Suprapubic skin (tissue), 4 donors: Measurements from ENCODE around the gene CGRRF1. TPM values are rescaled to one million over a fixed set of nuclear protein-coding genes. Genes with fewer than 3 reads are reported as not detected.

Experiments
- DNase-seq, 2 donors: peaks; one replicate each; pipeline ENCODE4 v3.0.0-alpha.2; 2019; ENCODE audit warnings: low spot score in 2 of 2
- H3K27ac ChIP-seq: fragments of 200-600 bp; sonication (generic); one replicate; pipeline ENCODE4 v1.5.1; 2019
- H3K27me3 ChIP-seq: fragments of 200-600 bp; sonication (generic); one replicate; pipeline ENCODE4 v1.5.1; 2019
- H3K36me3 ChIP-seq: fragments of 200-600 bp; sonication (generic); one replicate; pipeline ENCODE4 v1.5.1; 2019
- H3K4me1 ChIP-seq: fragments of 200-600 bp; sonication (generic); one replicate; pipeline ENCODE4 v1.5.1; 2019
- H3K4me3 ChIP-seq: fragments of 200-600 bp; sonication (generic); one replicate; pipeline ENCODE4 v1.5.1; 2019; ENCODE audit warnings: mild to moderate bottlenecking
- H3K9me3 ChIP-seq: fragments of 200-600 bp; sonication (generic); one replicate; pipeline ENCODE4 v1.5.1; 2019
- EP300 ChIP-seq: sonication (generic); formaldehyde crosslinking; IDR thresholded peaks from one replicate; pipeline ENCODE4 v1.6.1; 2017; ENCODE audit warnings: antibody characterized with exemption
- POLR2A ChIP-seq, 2 donors: fragments of 450-650 bp; IDR thresholded peaks; one replicate each; pipeline ENCODE4 v1.6.1; 2017; ENCODE audit warnings: antibody characterized with exemption in 2 of 2, mild to moderate bottlenecking in 2 of 2, moderate library complexity in 2 of 2
- POLR2AphosphoS5 ChIP-seq, 3 donors: sonication (generic); formaldehyde crosslinking; IDR thresholded peaks; one replicate each; pipeline ENCODE4 v1.6.1; 2017; ENCODE audit warnings: antibody characterized with exemption in 3 of 3
- WGBS: methylation state at CpG from one replicate; pipeline ENCODE4 v1.1.5; 2018; 5-methylcytosine and 5-hydroxymethylcytosine counted together
- total RNA-seq, 4 donors: library from RNA; depleted of rRNA; stranded (reverse); fragments of >200 nt; gene quantifications; one replicate each; pipeline ENCODE4 v1.1.0, GENCODE V29; 2016
- TF ChIP-seq, protein P1 (sequence below), 2 donors: fragments of 200-600 bp in 1 of 2; fragments of 450-650 bp in 1 of 2; sonication (generic) in 1 of 2; IDR thresholded peaks; one replicate each; pipeline ENCODE4 v1.5.1; 2016 to 2019; ENCODE audit warnings: antibody characterized with exemption in 2 of 2, mild to moderate bottlenecking in 1 of 2, moderate library complexity in 1 of 2

The CGRRF1 gene
- total RNA-seq, 4 donors from 2014 or later: 5.6 to 12.1 (median 9.2) TPM

DNA sequence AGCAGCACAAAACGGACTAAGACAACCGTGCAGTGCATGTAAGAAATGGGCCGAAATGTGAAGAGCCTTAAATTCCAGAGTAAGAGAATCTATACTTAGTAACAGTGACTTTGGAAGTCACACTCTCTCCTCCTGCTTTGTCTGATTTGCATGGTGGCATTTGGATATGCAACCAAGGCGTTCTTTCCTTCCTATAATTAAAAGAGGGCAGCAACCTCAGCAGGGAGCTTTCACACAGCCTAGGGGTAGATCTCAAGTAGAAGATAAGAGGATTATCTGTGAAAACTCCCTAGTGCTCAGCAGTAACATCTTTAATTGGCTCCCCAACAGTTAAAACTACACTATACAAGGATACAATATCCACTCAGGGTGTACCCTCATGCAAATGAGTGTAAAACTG lies 37.4 kb upstream of the CGRRF1 start:
- no peaks in the 10 kb centered on the region for H3K4me1 ChIP-seq
- no peak overlapping the region for H3K4me3 ChIP-seq
- WGBS: 82% methylated on average over 4 of the region's 4 CpGs
- no peak for TF ChIP-seq POLR2A (IDR thresholded peaks at IDR 0.05)
- TF ChIP-seq POLR2AphosphoS5 (IDR thresholded peaks at IDR 0.05): no peak
- TF ChIP-seq, protein P1, sequence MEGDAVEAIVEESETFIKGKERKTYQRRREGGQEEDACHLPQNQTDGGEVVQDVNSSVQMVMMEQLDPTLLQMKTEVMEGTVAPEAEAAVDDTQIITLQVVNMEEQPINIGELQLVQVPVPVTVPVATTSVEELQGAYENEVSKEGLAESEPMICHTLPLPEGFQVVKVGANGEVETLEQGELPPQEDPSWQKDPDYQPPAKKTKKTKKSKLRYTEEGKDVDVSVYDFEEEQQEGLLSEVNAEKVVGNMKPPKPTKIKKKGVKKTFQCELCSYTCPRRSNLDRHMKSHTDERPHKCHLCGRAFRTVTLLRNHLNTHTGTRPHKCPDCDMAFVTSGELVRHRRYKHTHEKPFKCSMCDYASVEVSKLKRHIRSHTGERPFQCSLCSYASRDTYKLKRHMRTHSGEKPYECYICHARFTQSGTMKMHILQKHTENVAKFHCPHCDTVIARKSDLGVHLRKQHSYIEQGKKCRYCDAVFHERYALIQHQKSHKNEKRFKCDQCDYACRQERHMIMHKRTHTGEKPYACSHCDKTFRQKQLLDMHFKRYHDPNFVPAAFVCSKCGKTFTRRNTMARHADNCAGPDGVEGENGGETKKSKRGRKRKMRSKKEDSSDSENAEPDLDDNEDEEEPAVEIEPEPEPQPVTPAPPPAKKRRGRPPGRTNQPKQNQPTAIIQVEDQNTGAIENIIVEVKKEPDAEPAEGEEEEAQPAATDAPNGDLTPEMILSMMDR (IDR thresholded peaks at IDR 0.05): no peak
- no peak for TF ChIP-seq EP300
- no peaks in the 10 kb centered on the region for H3K27me3 ChIP-seq
- H3K27ac ChIP-seq: no peak overlapping the region
- DNase-seq: no peak
- H3K36me3 ChIP-seq: peaks cover 3% of the 10 kb centered on the region
- H3K9me3 ChIP-seq: peaks cover 5% of the 10 kb centered on the region

DNA sequence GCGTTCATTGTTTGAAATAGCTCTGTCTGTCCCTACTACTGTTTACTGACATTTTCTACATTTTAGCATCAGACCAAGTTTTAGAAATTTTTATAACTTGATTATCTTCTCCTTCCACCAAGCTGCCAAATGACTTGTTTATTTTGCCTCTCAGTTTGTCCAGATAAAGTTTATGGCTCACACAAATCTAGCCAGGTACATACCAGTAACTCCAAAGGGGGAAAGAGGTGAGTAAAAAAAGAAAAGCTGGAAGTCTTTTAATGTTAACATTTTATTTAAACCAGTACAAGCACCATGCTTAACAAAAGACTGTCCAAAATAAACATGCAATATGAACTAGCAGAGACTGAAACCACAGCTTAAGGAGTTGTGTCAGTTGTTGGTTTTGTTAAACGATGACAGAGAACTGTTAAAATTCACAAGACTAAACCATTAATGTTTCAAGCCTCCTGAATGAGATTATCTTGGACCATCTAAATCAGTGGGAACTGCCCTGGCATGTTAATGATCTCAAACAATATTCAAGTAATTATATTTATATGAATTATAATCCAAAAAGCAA lies 35.4 kb upstream of the CGRRF1 start:
- H3K27me3 ChIP-seq: no peaks in the 10 kb centered on the region
- TF ChIP-seq POLR2A (IDR thresholded peaks at IDR 0.05): no peak
- no peak for TF ChIP-seq POLR2AphosphoS5 (IDR thresholded peaks at IDR 0.05)
- TF ChIP-seq, protein P1 (IDR thresholded peaks at IDR 0.05): no peak
- no peak for TF ChIP-seq EP300
- no peak for DNase-seq
- 84% methylated on average over 2 of the region's 2 CpGs for WGBS
- H3K36me3 ChIP-seq: peaks cover 13% of the 10 kb centered on the region
- no peak overlapping the region for H3K27ac ChIP-seq
- no peaks in the 10 kb centered on the region for H3K4me1 ChIP-seq
- H3K9me3 ChIP-seq: no peaks in the 10 kb centered on the region
- H3K4me3 ChIP-seq: no peak overlapping the region

DNA sequence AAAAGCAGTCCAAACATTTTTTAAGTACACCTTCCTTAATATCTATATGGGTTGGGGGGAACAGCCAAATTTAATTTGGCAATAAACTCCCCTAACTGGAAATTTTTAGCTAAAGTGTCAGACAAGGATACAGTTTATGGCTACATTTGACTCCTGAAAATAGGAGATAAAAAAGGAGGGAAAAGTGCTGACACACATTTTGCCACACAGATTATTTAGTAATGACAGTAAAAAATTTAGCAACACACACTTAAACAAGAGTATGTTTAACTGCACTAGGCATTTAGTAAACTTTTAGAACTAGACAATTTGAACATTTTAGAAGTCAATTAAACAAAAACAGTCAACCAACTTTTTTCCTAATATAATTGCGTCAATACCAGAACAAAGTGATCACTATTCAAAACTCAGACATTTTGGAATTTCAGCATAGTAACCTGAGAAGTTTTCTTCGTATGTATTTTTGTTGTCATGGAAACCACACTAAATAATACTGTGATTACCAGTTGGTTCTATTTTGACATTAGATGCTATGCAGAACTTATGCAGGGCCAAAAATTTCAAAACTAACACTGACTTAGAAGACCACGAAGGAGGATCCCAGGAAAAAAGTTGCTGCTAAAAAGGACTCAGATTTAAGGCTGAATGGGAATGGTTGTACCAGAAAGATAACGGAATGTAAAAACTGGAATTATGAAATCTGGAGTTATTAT lies 34.4 kb upstream of the CGRRF1 start:
- Histone ChIP-seq H3K4me3 (no peak overlapping the region), H3K9me3 (no peaks in the 10 kb centered on the region), H3K27me3 (no peaks in the 10 kb centered on the region), H3K27ac (no peak overlapping the region), H3K36me3 (peaks cover 15% of the 10 kb centered on the region), H3K4me1 (no peaks in the 10 kb centered on the region)
- TF ChIP-seq, protein P1 (IDR thresholded peaks at IDR 0.05): no peak
- TF ChIP-seq POLR2AphosphoS5 (IDR thresholded peaks at IDR 0.05): no peak
- TF ChIP-seq EP300: no peak
- TF ChIP-seq POLR2A (IDR thresholded peaks at IDR 0.05): no peak
- WGBS: 72% methylated on average over 4 of the region's 4 CpGs
- DNase-seq: no peak

DNA sequence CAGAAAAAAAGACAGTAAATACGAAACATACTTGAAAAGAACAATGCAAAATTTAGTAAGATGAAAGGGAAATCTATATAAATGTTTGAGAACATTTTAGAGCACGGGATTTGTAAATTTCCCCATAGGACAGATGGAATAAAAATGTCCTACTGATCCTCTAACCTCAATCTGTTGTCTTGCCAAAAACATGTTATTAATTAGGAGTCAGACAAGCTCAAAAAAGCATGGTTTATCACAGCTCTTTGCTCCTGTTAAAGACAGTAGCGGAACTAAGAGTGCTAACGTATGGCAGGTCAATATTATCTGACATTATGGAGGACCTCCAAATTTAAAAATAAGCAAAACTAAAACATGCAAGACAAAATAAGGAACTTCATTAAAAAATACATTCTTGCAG lies 33.8 kb upstream of the CGRRF1 start:
- TF ChIP-seq, protein P1 (IDR thresholded peaks at IDR 0.05): no peak
- TF ChIP-seq POLR2A (IDR thresholded peaks at IDR 0.05) (no peak), POLR2AphosphoS5 (IDR thresholded peaks at IDR 0.05) (no peak), EP300 (no peak)
- H3K4me1 ChIP-seq: no peaks in the 10 kb centered on the region
- H3K36me3 ChIP-seq: peaks cover 12% of the 10 kb centered on the region
- H3K27ac ChIP-seq: no peak overlapping the region
- no peaks in the 10 kb centered on the region for H3K9me3 ChIP-seq
- DNase-seq: no peak
- no peak overlapping the region for H3K4me3 ChIP-seq
- 76% methylated on average over 4 of the region's 4 CpGs for WGBS
- H3K27me3 ChIP-seq: no peaks in the 10 kb centered on the region

DNA sequence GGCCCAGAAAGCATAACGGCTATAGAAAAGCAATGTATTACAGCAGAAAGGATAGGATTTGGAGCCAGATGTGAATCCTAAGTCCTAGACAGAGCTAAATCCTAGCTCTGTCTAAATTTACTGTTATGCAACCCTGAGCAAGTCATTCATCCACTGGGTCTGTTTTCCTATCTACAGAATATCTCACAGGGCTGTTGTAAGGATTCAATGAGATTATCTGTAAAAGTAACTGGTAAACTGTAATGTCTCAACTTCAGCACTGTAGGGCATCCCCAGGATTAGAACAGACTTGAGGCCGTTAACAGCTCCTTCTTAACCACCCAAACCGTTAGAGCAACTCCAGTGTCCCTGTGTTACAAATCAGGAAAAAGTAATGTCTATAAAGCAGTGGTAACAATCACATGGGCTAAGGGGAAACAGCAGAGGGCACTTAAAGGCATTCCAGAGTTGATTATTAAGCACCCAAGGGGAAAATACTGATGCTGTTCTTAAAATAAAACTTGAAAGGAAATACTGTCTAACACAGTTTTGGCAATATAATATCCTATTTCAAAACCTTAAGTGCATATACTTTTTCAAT lies 31.0 kb upstream of the CGRRF1 start:
- no peaks in the 10 kb centered on the region for H3K27me3 ChIP-seq
- no peaks in the 10 kb centered on the region for H3K9me3 ChIP-seq
- no peak overlapping the region for H3K27ac ChIP-seq
- no peaks in the 10 kb centered on the region for H3K4me1 ChIP-seq
- WGBS: 64% methylated on average over 3 of the region's 3 CpGs
- no peak overlapping the region for H3K4me3 ChIP-seq
- DNase-seq: no peak
- no peak for TF ChIP-seq POLR2A (IDR thresholded peaks at IDR 0.05)
- peaks cover 17% of the 10 kb centered on the region for H3K36me3 ChIP-seq
